H1 (cell line): ENCODE measurements around the gene GRAMD4. TPM values are rescaled to one million over a fixed set of nuclear protein-coding genes. Genes with fewer than 3 reads are reported as not detected.
A peak's percentile ranks its signal among the peaks of the same experiment; 100 is the strongest.

Source experiments
- CTCF ChIA-PET: fragments of 300-600 bp; sonication (Branson Sonifier 250); formaldehyde crosslinking; loops from one replicate; lab custom pipeline; 2021; ENCODE audit not compliant: partially characterized antibody; lab: Charles Lee
- POLR2A ChIA-PET: fragments of 300-600 bp; sonication (Branson Sonifier 250); formaldehyde crosslinking; loops from one replicate; lab custom pipeline; 2021; ENCODE audit warnings: inconsistent platforms; ENCODE audit not compliant: partially characterized antibody; lab: Charles Lee
- DNase-seq, 2 experiments: peaks; one replicate each; pipeline versions ENCODE4 v3.0.0 to v3.0.0-alpha.2; 2010 to 2022; ENCODE audit warnings: low spot score in 2 of 2, low read depth in 1 of 2, mixed read lengths in 1 of 2
- FAIRE-seq: peaks from 2 replicates; lab custom pipeline; 2011; peaks lifted over from hg19 to GRCh38; lab: Jason Lieb, UNC
- H2AFZ ChIP-seq: 2 replicates; pipeline ENCODE4 v1.8.1; 2012; ENCODE audit warnings: low read length, inconsistent platforms
- H2AK5ac ChIP-seq: 2 replicates; pipeline ENCODE4 v1.6.1; 2013; ENCODE audit warnings: low read depth, low read length
- H2BK120ac ChIP-seq: replicated peaks from 2 replicates; pipeline ENCODE3; 2013; ENCODE audit warnings: low read depth, low read length, inconsistent platforms
- H2BK12ac ChIP-seq: 2 replicates; pipeline ENCODE4 v1.6.1; 2013; ENCODE audit warnings: low read depth, low read length
- H2BK15ac ChIP-seq: 2 replicates; pipeline ENCODE4 v1.6.1; 2013; ENCODE audit warnings: low read length
- H2BK20ac ChIP-seq: 2 replicates; pipeline ENCODE4 v1.6.1; 2013; ENCODE audit warnings: low read length
- H2BK5ac ChIP-seq: 2 replicates; pipeline ENCODE4 v1.6.1; 2013; ENCODE audit warnings: low read depth, low read length
- H3K14ac ChIP-seq: 2 replicates; pipeline ENCODE4 v1.6.1; 2013; ENCODE audit warnings: inconsistent platforms; ENCODE audit not compliant: insufficient read length
- H3K18ac ChIP-seq: 2 replicates; pipeline ENCODE4 v1.6.1; 2013; ENCODE audit warnings: low read length; ENCODE audit errors: extremely low read depth
- H3K23ac ChIP-seq: 2 replicates; pipeline ENCODE4 v1.6.1; 2013; ENCODE audit warnings: inconsistent platforms; ENCODE audit not compliant: insufficient read length
- H3K23me2 ChIP-seq: 2 replicates; pipeline ENCODE4 v1.6.1; 2013; ENCODE audit warnings: low read depth, low read length
- H3K27ac ChIP-seq: 2 replicates; pipeline ENCODE4 v1.6.1; 2011; ENCODE audit warnings: low read depth, low read length, inconsistent platforms
- H3K27me3 ChIP-seq, 4 experiments: replicated peaks in 1 of 4; 1 replicate in 1 of 4; 2 replicates in 3 of 4; pipeline versions ENCODE4 v1.6.1 to v1.8.1; 2011 to 2013; ENCODE audit warnings: low read length in 3 of 4, mild to moderate bottlenecking in 3 of 4, inconsistent platforms in 2 of 4, mixed read lengths in 2 of 4, moderate library complexity in 1 of 4; ENCODE audit not compliant: control insufficient read depth in 3 of 4, insufficient read depth in 3 of 4; ENCODE audit errors: extremely low read depth in 1 of 4
- H3K36me3 ChIP-seq, 4 experiments: 2 replicates each; pipeline versions ENCODE4 v1.6.1 to v1.8.1; 2011 to 2013; ENCODE audit warnings: mild to moderate bottlenecking in 4 of 4, low read length in 3 of 4, moderate library complexity in 2 of 4, control low read depth in 1 of 4, inconsistent platforms in 1 of 4; ENCODE audit not compliant: insufficient read depth in 4 of 4, control insufficient read depth in 2 of 4
- H3K4ac ChIP-seq: replicated peaks from 2 replicates; pipeline ENCODE3; 2013; ENCODE audit warnings: low read length, low read depth, mixed read lengths, inconsistent platforms; ENCODE audit not compliant: insufficient read length
- H3K4me1 ChIP-seq, 4 experiments: replicated peaks in 1 of 4; 1 replicate in 1 of 4; 2 replicates in 3 of 4; pipeline versions ENCODE4 v1.6.1 to v1.8.1; 2011 to 2013; ENCODE audit warnings: low read length in 3 of 4, inconsistent platforms in 2 of 4, mixed read lengths in 1 of 4; ENCODE audit not compliant: insufficient read depth in 4 of 4, control insufficient read depth in 3 of 4
- H3K4me2 ChIP-seq, 2 experiments: 2 replicates each; pipeline versions ENCODE4 v1.6.1 to v1.8.1; 2011 to 2013; ENCODE audit warnings: low read depth in 2 of 2, low read length in 2 of 2, control low read depth in 1 of 2, inconsistent platforms in 1 of 2, mild to moderate bottlenecking in 1 of 2; ENCODE audit not compliant: insufficient read depth in 1 of 2
- H3K4me3 ChIP-seq, 4 experiments: fragments of 200-600, 300-600 bp in 1 of 4; sonication (generic), shearing (Covaris generic), sonication (Bioruptor Twin) in 1 of 4; 2 replicates each; pipeline versions ENCODE4 v1.5.1 to v1.8.1; 2011 to 2016; ENCODE audit warnings: low read length in 4 of 4, low read depth in 3 of 4, control low read depth in 2 of 4, inconsistent platforms in 2 of 4, mild to moderate bottlenecking in 2 of 4, mixed read lengths in 1 of 4, moderate library complexity in 1 of 4; ENCODE audit not compliant: insufficient read depth in 2 of 4; ENCODE audit errors: extremely low read depth in 1 of 4
- H3K56ac ChIP-seq: replicated peaks from 2 replicates; pipeline ENCODE3; 2013; ENCODE audit warnings: low read depth, mild to moderate bottlenecking, mixed read lengths, low read length, inconsistent platforms; ENCODE audit not compliant: insufficient read length
- H3K79me1 ChIP-seq: 2 replicates; pipeline ENCODE4 v1.6.1; 2013; ENCODE audit warnings: low read depth, low read length, control low read depth
- H3K79me2 ChIP-seq, 2 experiments: 2 replicates each; pipeline versions ENCODE4 v1.6.1 to v1.8.1; 2012 to 2013; ENCODE audit warnings: low read length in 2 of 2, mild to moderate bottlenecking in 2 of 2, inconsistent platforms in 1 of 2; ENCODE audit not compliant: insufficient read depth in 2 of 2, control insufficient read depth in 1 of 2
- H3K9ac ChIP-seq, 4 experiments: replicated peaks in 1 of 4; 1 replicate in 1 of 4; 2 replicates in 3 of 4; pipeline versions ENCODE4 v1.6.1 to v1.8.1; 2011 to 2013; ENCODE audit warnings: low read depth in 3 of 4, low read length in 3 of 4, control low read depth in 2 of 4, mild to moderate bottlenecking in 2 of 4, moderate library complexity in 2 of 4, inconsistent platforms in 1 of 4; ENCODE audit errors: extremely low read depth in 1 of 4
- H3K9me3 ChIP-seq, 2 experiments: 2 replicates each; pipeline versions ENCODE4 v1.6.1 to v1.8.1; 2012 to 2013; ENCODE audit warnings: mild to moderate bottlenecking in 2 of 2, moderate library complexity in 2 of 2, control low read depth in 1 of 2, inconsistent platforms in 1 of 2, low read depth in 1 of 2, low read length in 1 of 2, mixed read lengths in 1 of 2; ENCODE audit not compliant: insufficient read depth in 2 of 2
- H4K20me1 ChIP-seq, 2 experiments: replicated peaks in 1 of 2; 2 replicates each; pipeline versions ENCODE3 to v1.8.1; 2011 to 2013; ENCODE audit warnings: inconsistent platforms in 2 of 2, low read length in 2 of 2, mild to moderate bottlenecking in 1 of 2; ENCODE audit not compliant: insufficient read depth in 2 of 2, control insufficient read depth in 1 of 2
- H4K5ac ChIP-seq: 2 replicates; pipeline ENCODE4 v1.6.1; 2013; ENCODE audit warnings: low read length, low read depth, mixed read lengths, inconsistent platforms; ENCODE audit not compliant: insufficient read length
- H4K8ac ChIP-seq: 2 replicates; pipeline ENCODE4 v1.8.0; 2013; ENCODE audit warnings: mild to moderate bottlenecking, moderate library complexity, low read length, inconsistent platforms; ENCODE audit not compliant: insufficient read depth; ENCODE audit errors: extremely low read depth
- H4K91ac ChIP-seq: replicated peaks from 2 replicates; pipeline ENCODE3; 2013; ENCODE audit warnings: low read length, mixed read lengths, inconsistent platforms; ENCODE audit not compliant: insufficient read length
- CBX5 ChIP-seq: fragments of 300-800, 300-1000 bp; sonication (generic); IDR thresholded peaks from 2 replicates; pipeline ENCODE4 v1.7.1; 2016; ENCODE audit warnings: antibody characterized with exemption, low read length, low read depth
- CTBP2 ChIP-seq: IDR thresholded peaks from 2 replicates; pipeline ENCODE4 v1.7.0; 2011; ENCODE audit warnings: borderline replicate concordance, mild to moderate bottlenecking, moderate library complexity, mixed read lengths, low read length; ENCODE audit not compliant: insufficient read depth, insufficient read length
- EGR1 ChIP-seq: IDR thresholded peaks from 2 replicates; pipeline ENCODE4 v1.6.1; 2011; ENCODE audit warnings: low read depth, low read length, borderline replicate concordance
- RAD21 ChIP-seq, 2 experiments: IDR thresholded peaks in 1 of 2; conservative IDR thresholded peaks in 1 of 2; 2 replicates each; pipeline ENCODE4 v1.6.1; 2011; ENCODE audit warnings: low read depth in 2 of 2, low read length in 2 of 2, improper control_type of control experiment in 1 of 2, inconsistent platforms in 1 of 2, mild to moderate bottlenecking in 1 of 2, moderate library complexity in 1 of 2
- SIN3A ChIP-seq, 2 experiments: IDR thresholded peaks in 1 of 2; conservative IDR thresholded peaks in 1 of 2; 2 replicates each; pipeline ENCODE4 v1.6.1; 2011 to 2012; ENCODE audit warnings: low read length in 2 of 2, improper control_type of control experiment in 1 of 2, low read depth in 1 of 2, mild to moderate bottlenecking in 1 of 2
- WGBS, 2 experiments: shearing (Covaris generic) in 1 of 2; methylation state at CpG; one replicate each; pipeline versions ENCODE4 v1.1.6 to v1.1.7; 2013 to 2015; ENCODE audit warnings: low lambda C conversion rate in 2 of 2, mixed read lengths in 2 of 2, inconsistent platforms in 1 of 2, low coverage in 1 of 2, missing lambda C conversion rate in 1 of 2; ENCODE audit not compliant: insufficient replicate concordance in 2 of 2, insufficient coverage in 1 of 2, insufficient read length in 1 of 2; ENCODE audit errors: extremely low coverage in 1 of 2, missing lambda C conversion rate in 1 of 2; 5-methylcytosine and 5-hydroxymethylcytosine counted together
- long read RNA-seq, 2 experiments: library from RNA in 1 of 2; library from capped mRNA in 1 of 2; stranded (forward); transcript quantifications; one replicate each; pipeline ENCODE4 v2.0.0, GENCODE V29; 2021; ENCODE audit warnings: inconsistent platforms in 1 of 2
- polyA minus RNA-seq, 3 experiments: library from RNA; depleted of rRNA, polyadenylated mRNA; stranded (reverse); fragments of >200 nt; gene quantifications; 1 replicate in 2 of 3; 2 replicates in 1 of 3; pipeline ENCODE4 v1.2.3, GENCODE V29; 2011
- polyA plus RNA-seq, 7 experiments: library from polyadenylated mRNA; depleted of rRNA in 3 of 7; stranded (reverse) in 5 of 7; unstranded in 2 of 7; fragments of >200 nt in 5 of 7; fragments of 200-250 nt in 2 of 7; gene quantifications; 1 replicate in 5 of 7; 2 replicates in 1 of 7; 4 replicates in 1 of 7; pipeline versions ENCODE4 v1.2.1 to v1.2.3, GENCODE V29; 2011 to 2013; ENCODE audit warnings: missing spikeins in 2 of 7, mixed read lengths in 2 of 7
- total RNA-seq: library from RNA; stranded (reverse); fragmentation: NEBNext Ultra II Directional; extraction: Animal tissue kit (Norgen Biotek cat#: 25700); gene quantifications from 2 replicates; pipeline ENCODE4 v1.2.1, GENCODE V29; 2021
- TF ChIP-seq, protein P1 (sequence below), 3 experiments: IDR thresholded peaks; 1 replicate in 2 of 3; 2 replicates in 1 of 3; pipeline versions ENCODE4 v1.5.1 to v1.6.1; 2011; ENCODE audit warnings: low read length in 3 of 3, mild to moderate bottlenecking in 3 of 3, inconsistent platforms in 2 of 3, low read depth in 1 of 3, moderate library complexity in 1 of 3; ENCODE audit not compliant: insufficient read depth in 1 of 3; ENCODE audit errors: control extremely low read depth in 1 of 3

The GRAMD4 gene
- total RNA-seq (20.5 and 25.6 TPM in 2 replicates), polyA plus RNA-seq (2011; rRNA removed) (7.9 and 8.6 TPM in 2 replicates), polyA minus RNA-seq (2011; rRNA and poly(A)+ RNA removed) (12.8 and 15.9 TPM in 2 replicates)
- 9.2 TPM for polyA plus RNA-seq (2011; cell fraction: cytosol; rRNA removed)
- polyA plus RNA-seq (2011; cell fraction: nucleus; rRNA removed): 18.3 TPM
- 14.3 to 23.8 TPM (median 16.0 TPM) in 4 replicates for polyA plus RNA-seq (2012, experiment 1 of 2)
- polyA plus RNA-seq (2012, experiment 2 of 2): 5.4 TPM
- polyA plus RNA-seq (2013, experiment 1 of 2): 10.3 TPM
- polyA plus RNA-seq (2013, experiment 2 of 2): 9.8 TPM
- polyA minus RNA-seq (2011; cell fraction: cytosol; rRNA and poly(A)+ RNA removed): 8.7 TPM
- polyA minus RNA-seq (2011; cell fraction: nucleus; rRNA and poly(A)+ RNA removed): 8.7 TPM
- long read RNA-seq, experiment 1, partial matches to known transcripts: 1 of 9 reads
- long read RNA-seq, experiment 1, other reads (novel, unspliced or antisense): 8 of 9 reads
- long read RNA-seq, experiment 2, partial matches to known transcripts: 0 of 1 reads
- long read RNA-seq, experiment 2, other reads (novel, unspliced or antisense): 1 of 1 reads

GRCh38 chr22:46619830-46620501, at the start of gene GRAMD4:
TSS of gene GRAMD4 (plus strand) at chr22:46620386. CDS start at chr22:46626800, 6,414 bp downstream.
- Histone ChIP-seq H3K4me3 (no peak within 1 kb of the TSS), H2BK5ac (peak within 1 kb of the TSS; percentile 49; the same call in 1 of the 2 replicates), H4K8ac (no peak within 1 kb of the TSS), H3K79me1 (0 out of 2 replicates have a peak, but pooled peaks cover 2% of the 10 kb centered on the region), H3K36me3 (no peaks in the 10 kb centered on the region), H4K91ac (no peak within 1 kb of the TSS), H3K79me2 (no peaks in the 10 kb centered on the region), H3K9me3 (no peaks in the 10 kb centered on the region; a peak in 1 of 4 replicates), H3K27me3 (no peaks in the 10 kb centered on the region), H3K23me2 (no peaks in the 10 kb centered on the region), H3K23ac (no peak within 1 kb of the TSS), H3K4me2 (no peak within 1 kb of the TSS), H3K18ac (no peak within 1 kb of the TSS; the same call in 1 of the 2 replicates), H2AK5ac (no peak within 1 kb of the TSS), H3K14ac (no peak within 1 kb of the TSS), H2BK120ac (no peak within 1 kb of the TSS), H4K5ac (no peak within 1 kb of the TSS), H3K4ac (no peak within 1 kb of the TSS), H2AFZ (no peak within 1 kb of the TSS), H2BK15ac (no peak within 1 kb of the TSS), H3K4me1 (no peaks in the 10 kb centered on the region; a peak in 1 of 7 replicates), H2BK12ac (no peak within 1 kb of the TSS), H3K56ac (no peak within 1 kb of the TSS), H2BK20ac (no peak within 1 kb of the TSS), H4K20me1 (no peaks in the 10 kb centered on the region), H3K27ac (no peak within 1 kb of the TSS), H3K9ac (no peak within 1 kb of the TSS)
- DNase-seq (no peak), FAIRE-seq (no peak)
- POLR2A ChIA-PET: no interaction called here
- CTCF ChIA-PET: interaction anchor here (0.6 kb wide), 1 partner anchor 32 kb away, joined by 3 read pairs; no protein-coding TSS in a partner anchor
- WGBS, 2 experiments: 75% methylated on average over 13 of the region's 20 CpGs; no CpG with 5 or more reads in 1 of the 2 experiments
- TF ChIP-seq EGR1: no peak
- no peak for TF ChIP-seq RAD21 (IDR thresholded peaks at IDR 0.05 in 1 of 2, conservative IDR thresholded peaks at IDR 0.05 in 1 of 2; ENCODE audit: low read depth in 2 of 2, low read length in 2 of 2)
- TF ChIP-seq CTBP2: no peak
- TF ChIP-seq SIN3A (conservative IDR thresholded peaks at IDR 0.05 in 1 of 2, IDR thresholded peaks at IDR 0.05 in 1 of 2; ENCODE audit: low read depth in 1 of 2, low read length in 2 of 2): no peak
- no peak for TF ChIP-seq CBX5
- TF ChIP-seq, protein P1, sequence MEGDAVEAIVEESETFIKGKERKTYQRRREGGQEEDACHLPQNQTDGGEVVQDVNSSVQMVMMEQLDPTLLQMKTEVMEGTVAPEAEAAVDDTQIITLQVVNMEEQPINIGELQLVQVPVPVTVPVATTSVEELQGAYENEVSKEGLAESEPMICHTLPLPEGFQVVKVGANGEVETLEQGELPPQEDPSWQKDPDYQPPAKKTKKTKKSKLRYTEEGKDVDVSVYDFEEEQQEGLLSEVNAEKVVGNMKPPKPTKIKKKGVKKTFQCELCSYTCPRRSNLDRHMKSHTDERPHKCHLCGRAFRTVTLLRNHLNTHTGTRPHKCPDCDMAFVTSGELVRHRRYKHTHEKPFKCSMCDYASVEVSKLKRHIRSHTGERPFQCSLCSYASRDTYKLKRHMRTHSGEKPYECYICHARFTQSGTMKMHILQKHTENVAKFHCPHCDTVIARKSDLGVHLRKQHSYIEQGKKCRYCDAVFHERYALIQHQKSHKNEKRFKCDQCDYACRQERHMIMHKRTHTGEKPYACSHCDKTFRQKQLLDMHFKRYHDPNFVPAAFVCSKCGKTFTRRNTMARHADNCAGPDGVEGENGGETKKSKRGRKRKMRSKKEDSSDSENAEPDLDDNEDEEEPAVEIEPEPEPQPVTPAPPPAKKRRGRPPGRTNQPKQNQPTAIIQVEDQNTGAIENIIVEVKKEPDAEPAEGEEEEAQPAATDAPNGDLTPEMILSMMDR (IDR thresholded peaks at IDR 0.05; ENCODE audit: control extremely low read depth in 1 of 3, insufficient read depth in 1 of 3, low read depth in 1 of 3, low read length in 3 of 3): no peak
